Left ventricle myocardium inferior (tissue), 1 donor: ENCODE results near the gene MAGI2. TPM values are rescaled to one million over a fixed set of nuclear protein-coding genes. Genes with fewer than 3 reads are reported as not detected.

Source experiments
- DNase-seq: peaks from one replicate; pipeline ENCODE4 v3.0.0-alpha.2; 2020
- H3K27ac ChIP-seq: fragments of 200-600 bp; replicated peaks from 2 replicates; pipeline ENCODE4 v1.8.0; 2021
- H3K27me3 ChIP-seq: fragments of 200-600 bp; 2 replicates; pipeline ENCODE4 v1.8.0; 2021; ENCODE audit warnings: low read depth
- H3K36me3 ChIP-seq: fragments of 200-600 bp; 2 replicates; pipeline ENCODE4 v1.8.0; 2021
- H3K4me1 ChIP-seq: fragments of 200-600 bp; 2 replicates; pipeline ENCODE4 v1.8.0; 2021
- H3K4me3 ChIP-seq: fragments of 200-600 bp; 2 replicates; pipeline ENCODE4 v1.8.0; 2021; ENCODE audit warnings: mild to moderate bottlenecking, moderate library complexity
- H3K9me3 ChIP-seq: fragments of 200-600 bp; replicated peaks from 2 replicates; pipeline ENCODE4 v1.8.0; 2021
- intact Hi-C: fragments of 100-400 bp; cut with micrococcal nuclease; formaldehyde crosslinking; loops from one replicate; pipeline ENCODE4 v1.11.0; 2022
- total RNA-seq: library from RNA; stranded (reverse); fragmentation: NEBNext Ultra II Directional; extraction: Animal tissue kit (Norgen Biotek cat#: 25700); gene quantifications from one replicate; pipeline ENCODE4 v1.2.1, GENCODE V29; 2021
- TF ChIP-seq, protein P1 (sequence below): fragments of 200-600 bp; IDR thresholded peaks from 2 replicates; pipeline ENCODE4 v1.8.0; 2021; ENCODE audit warnings: antibody characterized with exemption, mild to moderate bottlenecking, borderline replicate concordance
- donor health status: DM: no; HTN: yes; CAD: no; lungs with severe emphysema.

Gene MAGI2
- total RNA-seq, 1 donor from 2014 or later, result 4.5 TPM

DNA sequence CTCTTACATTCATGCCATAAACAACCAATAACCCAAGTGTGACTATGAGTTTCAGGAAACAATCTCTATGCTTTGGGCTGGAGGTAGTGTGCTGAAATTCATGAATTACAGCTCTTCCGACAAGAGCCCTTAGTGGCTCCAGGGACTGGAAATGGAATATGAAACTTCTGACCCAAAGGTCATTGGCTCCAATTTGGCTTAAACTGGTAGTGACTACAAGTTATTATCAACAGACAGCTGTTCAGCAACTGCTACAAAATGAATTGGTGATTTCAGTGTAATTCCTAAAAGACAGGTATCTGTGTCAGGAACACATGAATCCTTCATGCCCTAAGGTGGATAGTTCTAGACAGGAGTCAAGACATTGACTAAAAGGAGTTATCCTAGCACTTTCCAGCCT, 909.5 kb downstream of the MAGI2 start:
- no peak overlapping the region for H3K4me3 ChIP-seq
- intact Hi-C loops, result no loop called here
- H3K9me3 ChIP-seq, result no peaks in the 10 kb centered on the region
- no peaks in the 10 kb centered on the region for H3K27me3 ChIP-seq
- H3K27ac ChIP-seq, result no peak overlapping the region
- H3K4me1 ChIP-seq, result no peaks in the 10 kb centered on the region
- DNase-seq, result no peak
- TF ChIP-seq, protein P1, sequence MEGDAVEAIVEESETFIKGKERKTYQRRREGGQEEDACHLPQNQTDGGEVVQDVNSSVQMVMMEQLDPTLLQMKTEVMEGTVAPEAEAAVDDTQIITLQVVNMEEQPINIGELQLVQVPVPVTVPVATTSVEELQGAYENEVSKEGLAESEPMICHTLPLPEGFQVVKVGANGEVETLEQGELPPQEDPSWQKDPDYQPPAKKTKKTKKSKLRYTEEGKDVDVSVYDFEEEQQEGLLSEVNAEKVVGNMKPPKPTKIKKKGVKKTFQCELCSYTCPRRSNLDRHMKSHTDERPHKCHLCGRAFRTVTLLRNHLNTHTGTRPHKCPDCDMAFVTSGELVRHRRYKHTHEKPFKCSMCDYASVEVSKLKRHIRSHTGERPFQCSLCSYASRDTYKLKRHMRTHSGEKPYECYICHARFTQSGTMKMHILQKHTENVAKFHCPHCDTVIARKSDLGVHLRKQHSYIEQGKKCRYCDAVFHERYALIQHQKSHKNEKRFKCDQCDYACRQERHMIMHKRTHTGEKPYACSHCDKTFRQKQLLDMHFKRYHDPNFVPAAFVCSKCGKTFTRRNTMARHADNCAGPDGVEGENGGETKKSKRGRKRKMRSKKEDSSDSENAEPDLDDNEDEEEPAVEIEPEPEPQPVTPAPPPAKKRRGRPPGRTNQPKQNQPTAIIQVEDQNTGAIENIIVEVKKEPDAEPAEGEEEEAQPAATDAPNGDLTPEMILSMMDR, result no peak
- H3K36me3 ChIP-seq, result no peaks in the 10 kb centered on the region

DNA sequence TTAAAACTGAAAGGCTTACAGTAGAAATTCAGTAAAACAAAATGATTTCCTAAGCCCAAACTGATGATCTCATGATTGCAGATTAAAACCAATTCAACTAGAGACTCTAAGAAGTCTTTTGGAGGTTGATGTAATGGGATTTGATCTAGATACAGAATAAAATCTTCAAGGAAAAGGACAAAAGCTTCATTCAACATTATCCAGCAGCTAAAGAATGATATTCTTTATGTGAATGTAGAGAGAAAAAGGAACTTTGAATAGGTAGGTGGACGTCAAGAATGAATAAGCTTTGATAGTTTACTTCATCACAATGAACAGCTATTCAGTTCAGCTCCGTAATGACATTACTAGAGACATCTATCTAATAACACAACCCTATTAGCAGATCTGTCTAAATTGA, 910.5 kb downstream of the MAGI2 start:
- TF ChIP-seq, protein P1, result no peak
- no peak overlapping the region for H3K4me3 ChIP-seq
- no peak overlapping the region for H3K27ac ChIP-seq
- no peaks in the 10 kb centered on the region for H3K36me3 ChIP-seq
- no peak for DNase-seq
- H3K27me3 ChIP-seq, result no peaks in the 10 kb centered on the region
- peaks cover 3% of the 10 kb centered on the region for H3K9me3 ChIP-seq
- intact Hi-C loops, result no loop called here
- no peaks in the 10 kb centered on the region for H3K4me1 ChIP-seq

DNA sequence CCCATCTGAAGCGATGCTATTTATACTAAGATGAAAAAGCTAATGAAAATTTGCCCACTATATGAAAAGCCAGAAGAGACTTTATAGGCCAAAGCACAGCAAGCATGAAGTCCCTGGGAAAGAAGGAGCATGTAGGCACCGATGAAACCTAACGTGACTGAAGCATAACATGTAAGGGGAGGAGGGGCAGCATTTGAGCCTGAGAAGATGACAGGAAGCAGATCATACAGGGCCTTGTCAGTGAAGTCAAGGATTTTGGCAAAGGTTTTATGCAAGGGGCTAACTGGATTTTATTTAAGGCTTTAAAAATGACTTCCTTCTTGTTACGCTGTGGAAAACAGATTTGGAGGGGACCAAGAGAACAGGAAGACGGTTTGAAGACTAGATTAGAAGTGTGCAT, 910.9 kb downstream of the MAGI2 start:
- no peak for DNase-seq
- no peaks in the 10 kb centered on the region for H3K27me3 ChIP-seq
- no peak overlapping the region for H3K4me3 ChIP-seq
- H3K9me3 ChIP-seq, result peaks cover 6% of the 10 kb centered on the region
- no peak overlapping the region for H3K27ac ChIP-seq
- no peaks in the 10 kb centered on the region for H3K4me1 ChIP-seq
- no peaks in the 10 kb centered on the region for H3K36me3 ChIP-seq
- TF ChIP-seq, protein P1, result no peak
- intact Hi-C loops, result no loop called here

DNA sequence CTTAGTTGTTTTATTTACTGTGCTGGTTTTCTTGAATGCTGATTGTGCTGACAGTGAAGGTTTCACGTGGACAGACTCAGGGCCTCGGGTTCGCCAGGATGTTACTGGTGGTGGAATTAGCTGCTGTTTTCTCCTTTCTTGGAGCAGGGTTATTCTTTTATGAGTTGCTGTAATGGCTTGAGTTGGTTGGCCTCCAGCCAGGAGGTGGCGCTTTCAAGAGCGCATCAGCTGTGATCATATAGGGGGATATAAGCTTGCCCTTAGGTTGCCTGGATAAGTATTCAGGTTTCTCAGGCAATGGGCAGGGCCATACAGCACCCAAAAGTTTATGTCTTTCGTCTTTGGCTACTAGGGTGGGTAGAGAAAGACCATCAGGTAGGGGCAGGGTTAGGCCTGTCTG, 913.6 kb downstream of the MAGI2 start:
- DNase-seq, result no peak
- H3K27ac ChIP-seq, result no peak overlapping the region
- intact Hi-C loops, result no loop called here
- H3K4me3 ChIP-seq, result no peak overlapping the region
- H3K4me1 ChIP-seq, result no peaks in the 10 kb centered on the region
- no peaks in the 10 kb centered on the region for H3K27me3 ChIP-seq
- H3K9me3 ChIP-seq, result peaks cover 6% of the 10 kb centered on the region
- no peaks in the 10 kb centered on the region for H3K36me3 ChIP-seq
- TF ChIP-seq, protein P1, result no peak

DNA sequence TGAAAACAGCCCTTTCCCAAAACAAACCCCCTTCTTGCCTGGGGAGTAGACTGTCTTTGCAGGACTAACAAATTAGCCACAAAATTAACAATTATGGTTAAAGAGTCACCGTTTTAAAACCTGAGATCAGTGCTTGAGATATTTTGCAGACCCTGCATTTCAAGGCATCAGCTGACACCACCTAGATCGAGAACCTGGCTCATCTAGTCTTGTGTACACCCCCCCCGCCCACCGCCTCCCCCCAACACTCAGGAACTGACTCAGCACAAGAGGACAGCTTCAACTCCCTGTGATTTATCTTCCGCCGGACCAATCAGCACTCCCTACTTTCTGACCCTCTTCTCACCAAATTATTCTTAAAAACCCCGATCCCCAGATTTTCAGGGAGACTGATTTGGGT, 917.8 kb downstream of the MAGI2 start:
- TF ChIP-seq, protein P1, result no peak
- H3K36me3 ChIP-seq, result no peaks in the 10 kb centered on the region
- no peaks in the 10 kb centered on the region for H3K27me3 ChIP-seq
- peaks cover 6% of the 10 kb centered on the region for H3K9me3 ChIP-seq
- no peaks in the 10 kb centered on the region for H3K4me1 ChIP-seq
- no peak overlapping the region for H3K27ac ChIP-seq
- intact Hi-C loops, result no loop called here
- H3K4me3 ChIP-seq, result no peak overlapping the region
- DNase-seq, result no peak

DNA sequence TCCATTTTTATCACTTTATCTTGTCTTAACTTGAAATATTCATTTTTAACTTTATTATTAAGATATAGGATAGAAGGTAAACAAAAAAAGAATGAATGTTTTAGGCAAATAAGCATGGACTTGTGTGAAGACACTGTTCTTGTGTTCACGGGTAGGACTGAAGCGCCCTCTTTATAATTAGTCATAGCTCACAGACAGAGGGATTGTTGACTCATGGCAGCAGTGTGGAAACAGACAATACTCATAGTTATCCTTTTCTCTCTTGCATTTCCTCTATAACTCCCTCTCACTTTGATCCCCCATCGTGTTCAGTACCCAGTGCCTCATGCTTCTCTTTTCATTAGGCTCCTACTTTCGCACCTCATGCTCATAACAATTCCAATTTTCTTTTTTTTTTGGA, 923.1 kb downstream of the MAGI2 start:
- no peaks in the 10 kb centered on the region for H3K9me3 ChIP-seq
- no peaks in the 10 kb centered on the region for H3K27me3 ChIP-seq
- no peak overlapping the region for H3K4me3 ChIP-seq
- intact Hi-C loops, result no loop called here
- H3K27ac ChIP-seq, result no peak overlapping the region
- TF ChIP-seq, protein P1, result no peak
- no peaks in the 10 kb centered on the region for H3K4me1 ChIP-seq
- no peaks in the 10 kb centered on the region for H3K36me3 ChIP-seq
- no peak for DNase-seq
